Measurements from ENCODE around the gene TXK. TPM values are rescaled to one million over a fixed set of nuclear protein-coding genes. Genes with fewer than 3 reads are reported as not detected.
A peak's percentile ranks its signal among the peaks of the same experiment; 100 is the strongest.

The TXK gene
- total and polyA plus RNA-seq, 2 of the 13 experiments (the other 11 are each of a cell fraction or from before 2014, with no cell fraction given), result not detected

DNA sequence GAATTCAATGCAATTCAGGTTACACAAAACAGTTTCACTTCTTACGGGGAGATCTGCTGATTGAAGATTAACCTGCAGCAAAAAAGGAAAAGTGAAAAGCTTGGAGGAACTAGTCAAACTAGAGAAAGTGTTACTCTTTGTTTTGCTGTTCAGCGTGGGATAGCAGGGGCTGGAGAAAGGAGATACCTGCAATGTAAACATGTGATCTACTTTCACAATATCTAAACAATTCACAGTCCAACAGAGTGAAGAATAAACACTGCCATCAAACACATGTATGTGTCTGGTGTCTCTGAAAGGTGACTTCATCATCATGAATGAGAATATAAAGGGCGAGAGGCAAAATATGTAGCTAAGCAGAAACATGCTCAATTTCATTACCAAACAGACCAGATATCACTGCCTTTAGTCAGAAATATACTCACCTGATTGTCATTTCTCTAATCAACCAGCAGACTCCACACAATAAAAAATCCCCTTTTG lies 91.0 kb downstream of the TXK start (continued):
- TF ChIP-seq MIER2 (CRISPR knock-in tag; IDR thresholded peaks at IDR 0.05), result 0 out of 2 replicates have a peak, but pooled peaks have one; percentile 20
- no peak for TF ChIP-seq SMAD1 (CRISPR knock-in tag; IDR thresholded peaks at IDR 0.05; ENCODE audit: borderline replicate concordance, low read depth)
- TF ChIP-seq MAZ (IDR thresholded peaks at IDR 0.05; ENCODE audit: borderline replicate concordance, low read depth, low read length), result no peak
- no peak for TF ChIP-seq MAZ (CRISPR knock-in tag; IDR thresholded peaks at IDR 0.05; ENCODE audit: low read depth)
- TF ChIP-seq SIX1 (CRISPR knock-in tag; IDR thresholded peaks at IDR 0.05; ENCODE audit: borderline replicate concordance), result peak; percentile 87
- TF ChIP-seq, protein P1, sequence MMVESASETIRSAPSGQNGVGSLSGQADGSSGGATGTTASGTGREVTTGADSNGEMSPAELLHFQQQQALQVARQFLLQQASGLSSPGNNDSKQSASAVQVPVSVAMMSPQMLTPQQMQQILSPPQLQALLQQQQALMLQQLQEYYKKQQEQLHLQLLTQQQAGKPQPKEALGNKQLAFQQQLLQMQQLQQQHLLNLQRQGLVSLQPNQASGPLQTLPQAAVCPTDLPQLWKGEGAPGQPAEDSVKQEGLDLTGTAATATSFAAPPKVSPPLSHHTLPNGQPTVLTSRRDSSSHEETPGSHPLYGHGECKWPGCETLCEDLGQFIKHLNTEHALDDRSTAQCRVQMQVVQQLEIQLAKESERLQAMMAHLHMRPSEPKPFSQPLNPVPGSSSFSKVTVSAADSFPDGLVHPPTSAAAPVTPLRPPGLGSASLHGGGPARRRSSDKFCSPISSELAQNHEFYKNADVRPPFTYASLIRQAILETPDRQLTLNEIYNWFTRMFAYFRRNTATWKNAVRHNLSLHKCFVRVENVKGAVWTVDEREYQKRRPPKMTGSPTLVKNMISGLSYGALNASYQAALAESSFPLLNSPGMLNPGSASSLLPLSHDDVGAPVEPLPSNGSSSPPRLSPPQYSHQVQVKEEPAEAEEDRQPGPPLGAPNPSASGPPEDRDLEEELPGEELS (CRISPR knock-in tag; IDR thresholded peaks at IDR 0.05), result peak; percentile 83
- TF ChIP-seq TBX2 (CRISPR knock-in tag; IDR thresholded peaks at IDR 0.05; ENCODE audit: borderline replicate concordance), result peak; percentile 47; the same call in 1 of the 2 replicates
- no peak for TF ChIP-seq PREB (CRISPR knock-in tag; IDR thresholded peaks at IDR 0.05)
- peak; percentile 59; the same call in 1 of the 2 replicates for TF ChIP-seq ELF3 (CRISPR knock-in tag; IDR thresholded peaks at IDR 0.05)
- peak; percentile 58; the same call in 1 of the 2 replicates for TF ChIP-seq ZBTB39 (CRISPR knock-in tag; IDR thresholded peaks at IDR 0.05)
- TF ChIP-seq, protein P2, sequence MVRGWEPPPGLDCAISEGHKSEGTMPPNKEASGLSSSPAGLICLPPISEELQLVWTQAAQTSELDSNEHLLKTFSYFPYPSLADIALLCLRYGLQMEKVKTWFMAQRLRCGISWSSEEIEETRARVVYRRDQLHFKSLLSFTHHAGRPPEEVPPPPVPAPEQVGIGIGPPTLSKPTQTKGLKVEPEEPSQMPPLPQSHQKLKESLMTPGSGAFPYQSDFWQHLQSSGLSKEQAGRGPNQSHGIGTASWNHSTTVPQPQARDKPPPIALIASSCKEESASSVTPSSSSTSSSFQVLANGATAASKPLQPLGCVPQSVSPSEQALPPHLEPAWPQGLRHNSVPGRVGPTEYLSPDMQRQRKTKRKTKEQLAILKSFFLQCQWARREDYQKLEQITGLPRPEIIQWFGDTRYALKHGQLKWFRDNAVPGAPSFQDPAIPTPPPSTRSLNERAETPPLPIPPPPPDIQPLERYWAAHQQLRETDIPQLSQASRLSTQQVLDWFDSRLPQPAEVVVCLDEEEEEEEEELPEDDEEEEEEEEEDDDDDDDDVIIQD (CRISPR knock-in tag; IDR thresholded peaks at IDR 0.05; ENCODE audit: low read depth), result peak; percentile 31; the same call in 1 of the 2 replicates
- TF ChIP-seq IRF2 (CRISPR knock-in tag; IDR thresholded peaks at IDR 0.05), result 0 out of 2 replicates have a peak, but pooled peaks have one; percentile 53
- no peak for TF ChIP-seq SSRP1 (CRISPR knock-in tag; IDR thresholded peaks at IDR 0.05)
- peak; percentile 56 for TF ChIP-seq HDAC2 (CRISPR knock-in tag; IDR thresholded peaks at IDR 0.05)
- TF ChIP-seq ZNF629 (CRISPR knock-in tag; conservative IDR thresholded peaks at IDR 0.05), result no peak
- peak in 1 of 2 experiments; percentile 75; a peak in 2 of 4 replicates for TF ChIP-seq EP300 (IDR thresholded peaks at IDR 0.05; ENCODE audit: low read depth in 2 of 2, low read length in 2 of 2)
- TF ChIP-seq EP300 (CRISPR knock-in tag; IDR thresholded peaks at IDR 0.05; ENCODE audit: borderline replicate concordance), result no peak
- TF ChIP-seq, protein P3, sequence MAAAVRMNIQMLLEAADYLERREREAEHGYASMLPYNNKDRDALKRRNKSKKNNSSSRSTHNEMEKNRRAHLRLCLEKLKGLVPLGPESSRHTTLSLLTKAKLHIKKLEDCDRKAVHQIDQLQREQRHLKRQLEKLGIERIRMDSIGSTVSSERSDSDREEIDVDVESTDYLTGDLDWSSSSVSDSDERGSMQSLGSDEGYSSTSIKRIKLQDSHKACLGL (CRISPR knock-in tag; IDR thresholded peaks at IDR 0.05), result no peak
- peak; percentile 50; the same call in 1 of the 2 replicates for TF ChIP-seq CREM (IDR thresholded peaks at IDR 0.05)
- TF ChIP-seq CREM (CRISPR knock-in tag; IDR thresholded peaks at IDR 0.05), result no peak
- TF ChIP-seq NONO (IDR thresholded peaks at IDR 0.05), result no peak
- TF ChIP-seq NONO (CRISPR knock-in tag; conservative IDR thresholded peaks at IDR 0.05), result 0 out of 2 replicates have a peak, but pooled peaks have one; percentile 44
- TF ChIP-seq ATM (IDR thresholded peaks at IDR 0.05; ENCODE audit: borderline replicate concordance), result no peak
- no peak for TF ChIP-seq ZNF550 (CRISPR knock-in tag; IDR thresholded peaks at IDR 0.05; ENCODE audit: borderline replicate concordance)

Measured in HepG2 (cell line).